ENCODE data around the gene PROM1. TPM values are rescaled to one million over a fixed set of nuclear protein-coding genes. Genes with fewer than 3 reads are reported as not detected.

The PROM1 gene
- total and polyA plus RNA-seq, 2 experiments from 2014 or later: 36.6 to 66.6 TPM

DNA sequence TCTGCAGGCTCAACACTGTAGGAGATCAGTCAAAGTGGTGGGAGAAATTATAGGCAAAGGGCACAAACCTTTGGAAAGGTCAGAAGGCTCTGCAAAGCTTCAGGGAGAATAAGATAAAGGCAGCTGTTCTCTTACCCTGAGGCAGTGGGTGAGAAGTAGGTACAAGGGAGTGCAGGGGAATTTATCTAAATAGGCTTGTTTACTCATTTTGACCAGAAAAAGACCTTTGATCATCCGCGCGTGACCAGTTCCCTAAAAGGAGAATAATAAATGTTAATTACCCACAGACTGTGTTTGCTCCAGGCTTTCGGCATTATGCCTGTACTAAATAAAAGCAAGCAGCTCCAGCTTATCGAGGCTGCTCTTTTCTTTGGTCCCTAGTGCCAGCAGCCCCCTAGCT is 130.2 kb downstream of the PROM1 start (continued):
- TF ChIP-seq, protein P1, sequence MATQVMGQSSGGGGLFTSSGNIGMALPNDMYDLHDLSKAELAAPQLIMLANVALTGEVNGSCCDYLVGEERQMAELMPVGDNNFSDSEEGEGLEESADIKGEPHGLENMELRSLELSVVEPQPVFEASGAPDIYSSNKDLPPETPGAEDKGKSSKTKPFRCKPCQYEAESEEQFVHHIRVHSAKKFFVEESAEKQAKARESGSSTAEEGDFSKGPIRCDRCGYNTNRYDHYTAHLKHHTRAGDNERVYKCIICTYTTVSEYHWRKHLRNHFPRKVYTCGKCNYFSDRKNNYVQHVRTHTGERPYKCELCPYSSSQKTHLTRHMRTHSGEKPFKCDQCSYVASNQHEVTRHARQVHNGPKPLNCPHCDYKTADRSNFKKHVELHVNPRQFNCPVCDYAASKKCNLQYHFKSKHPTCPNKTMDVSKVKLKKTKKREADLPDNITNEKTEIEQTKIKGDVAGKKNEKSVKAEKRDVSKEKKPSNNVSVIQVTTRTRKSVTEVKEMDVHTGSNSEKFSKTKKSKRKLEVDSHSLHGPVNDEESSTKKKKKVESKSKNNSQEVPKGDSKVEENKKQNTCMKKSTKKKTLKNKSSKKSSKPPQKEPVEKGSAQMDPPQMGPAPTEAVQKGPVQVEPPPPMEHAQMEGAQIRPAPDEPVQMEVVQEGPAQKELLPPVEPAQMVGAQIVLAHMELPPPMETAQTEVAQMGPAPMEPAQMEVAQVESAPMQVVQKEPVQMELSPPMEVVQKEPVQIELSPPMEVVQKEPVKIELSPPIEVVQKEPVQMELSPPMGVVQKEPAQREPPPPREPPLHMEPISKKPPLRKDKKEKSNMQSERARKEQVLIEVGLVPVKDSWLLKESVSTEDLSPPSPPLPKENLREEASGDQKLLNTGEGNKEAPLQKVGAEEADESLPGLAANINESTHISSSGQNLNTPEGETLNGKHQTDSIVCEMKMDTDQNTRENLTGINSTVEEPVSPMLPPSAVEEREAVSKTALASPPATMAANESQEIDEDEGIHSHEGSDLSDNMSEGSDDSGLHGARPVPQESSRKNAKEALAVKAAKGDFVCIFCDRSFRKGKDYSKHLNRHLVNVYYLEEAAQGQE (IDR thresholded peaks at IDR 0.05; ENCODE audit: unreplicated experiment): no peak
- TF ChIP-seq NANOG (IDR thresholded peaks at IDR 0.05; ENCODE audit: borderline replicate concordance) (no peak), CREB1 (CRISPR knock-in tag; IDR thresholded peaks at IDR 0.05; ENCODE audit: low read depth) (no peak), ZNF331 (CRISPR knock-in tag; IDR thresholded peaks at IDR 0.05; ENCODE audit: low read depth) (no peak), JUNB (IDR thresholded peaks at IDR 0.05; ENCODE audit: unreplicated experiment) (no peak), ZNF114 (CRISPR knock-in tag; IDR thresholded peaks at IDR 0.05) (no peak), POLR2AphosphoS5 (IDR thresholded peaks at IDR 0.05; ENCODE audit: low read depth) (no peak)

DNA sequence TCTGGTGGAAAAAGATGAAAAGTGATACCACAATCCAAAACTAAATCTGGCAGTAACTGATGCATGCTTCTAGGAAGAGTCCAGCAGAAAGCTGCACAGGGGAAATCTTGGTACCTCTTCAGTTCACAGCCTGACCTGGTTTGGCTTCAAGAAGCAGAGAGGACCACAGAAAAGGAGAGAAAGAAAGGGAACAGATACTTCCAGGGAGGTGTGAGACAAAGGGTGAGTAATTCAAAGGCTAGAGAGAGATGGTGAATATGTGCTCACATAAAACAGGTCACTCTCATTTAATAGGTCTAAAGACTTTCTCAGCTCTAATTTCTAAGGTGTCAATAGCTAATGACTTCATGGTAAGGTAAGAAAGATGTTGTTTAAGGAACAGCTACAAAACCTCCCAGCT is 132.0 kb downstream of the PROM1 start:
- H3K36me3 Mint-ChIP-seq (ENCODE audit: low read depth): peaks cover 15% of the 10 kb centered on the region
- H3K27ac ChIP-seq (ENCODE audit: low read depth): no peak overlapping the region
- H4K20me1 ChIP-seq (replicated peaks; ENCODE audit: insufficient read depth): no peaks in the 10 kb centered on the region
- no peak overlapping the region for H3K4me2 ChIP-seq
- H3K9me3 Mint-ChIP-seq: peaks cover 25% of the 10 kb centered on the region
- TF ChIP-seq EZH2 (IDR thresholded peaks at IDR 0.05; ENCODE audit: low read depth, unreplicated experiment): no peak
- TF ChIP-seq, protein P1 (IDR thresholded peaks at IDR 0.05; ENCODE audit: unreplicated experiment): no peak
- TF ChIP-seq CREB1 (CRISPR knock-in tag; IDR thresholded peaks at IDR 0.05; ENCODE audit: low read depth): no peak
- TF ChIP-seq POLR2AphosphoS5 (IDR thresholded peaks at IDR 0.05; ENCODE audit: low read depth): no peak
- TF ChIP-seq ZNF114 (CRISPR knock-in tag; IDR thresholded peaks at IDR 0.05): no peak
- no peak for TF ChIP-seq STAT1 (IDR thresholded peaks at IDR 0.05; ENCODE audit: unreplicated experiment)
- TF ChIP-seq, protein P2, sequence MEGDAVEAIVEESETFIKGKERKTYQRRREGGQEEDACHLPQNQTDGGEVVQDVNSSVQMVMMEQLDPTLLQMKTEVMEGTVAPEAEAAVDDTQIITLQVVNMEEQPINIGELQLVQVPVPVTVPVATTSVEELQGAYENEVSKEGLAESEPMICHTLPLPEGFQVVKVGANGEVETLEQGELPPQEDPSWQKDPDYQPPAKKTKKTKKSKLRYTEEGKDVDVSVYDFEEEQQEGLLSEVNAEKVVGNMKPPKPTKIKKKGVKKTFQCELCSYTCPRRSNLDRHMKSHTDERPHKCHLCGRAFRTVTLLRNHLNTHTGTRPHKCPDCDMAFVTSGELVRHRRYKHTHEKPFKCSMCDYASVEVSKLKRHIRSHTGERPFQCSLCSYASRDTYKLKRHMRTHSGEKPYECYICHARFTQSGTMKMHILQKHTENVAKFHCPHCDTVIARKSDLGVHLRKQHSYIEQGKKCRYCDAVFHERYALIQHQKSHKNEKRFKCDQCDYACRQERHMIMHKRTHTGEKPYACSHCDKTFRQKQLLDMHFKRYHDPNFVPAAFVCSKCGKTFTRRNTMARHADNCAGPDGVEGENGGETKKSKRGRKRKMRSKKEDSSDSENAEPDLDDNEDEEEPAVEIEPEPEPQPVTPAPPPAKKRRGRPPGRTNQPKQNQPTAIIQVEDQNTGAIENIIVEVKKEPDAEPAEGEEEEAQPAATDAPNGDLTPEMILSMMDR (conservative IDR thresholded peaks at IDR 0.05; ENCODE audit: low read depth in 2 of 2): no peak
- no peak overlapping the region for H2AFZ ChIP-seq
- H3K4me3 Mint-ChIP-seq: no peak overlapping the region
- H3K27ac Mint-ChIP-seq: no peak overlapping the region
- H3K4me1 Mint-ChIP-seq: peaks cover 3% of the 10 kb centered on the region; the same call in 2 of the 3 replicates
- H3F3A ChIP-seq (replicated peaks; ENCODE audit: low read depth): no peaks in the 10 kb centered on the region
- H3K36me3 ChIP-seq (ENCODE audit: insufficient read depth): 0 out of 2 replicates have a peak, but pooled peaks cover 8% of the 10 kb centered on the region
- no peaks in the 10 kb centered on the region for H3K79me2 ChIP-seq (replicated peaks; ENCODE audit: insufficient read depth)
- H3K27me3 Mint-ChIP-seq (ENCODE audit: insufficient read depth, low read depth, poor library complexity): peaks cover 6% of the 10 kb centered on the region
- H3K27me3 ChIP-seq (ENCODE audit: insufficient read depth): no peaks in the 10 kb centered on the region
- ATAC-seq (no peak), DNase-seq (ENCODE audit: low spot score) (no peak)
- no peak overlapping the region for H3K4me3 ChIP-seq
- H3K9me2 ChIP-seq (ENCODE audit: insufficient read depth): peaks cover 14% of the 10 kb centered on the region
- no peaks in the 10 kb centered on the region for H3K4me1 ChIP-seq (ENCODE audit: insufficient read depth)
